Fibroblast of mammary gland (primary cell): ENCODE measurements around the gene FBXO3.
"Not testable (repeated sequence)": the region's sequence is repeated elsewhere in the genome, so short reads cannot be mapped to it uniquely, and the experiment has no call there.

Experiments used
- DNase-seq: peaks from one replicate; pipeline ENCODE4 v3.0.0-alpha.2; 2010; ENCODE audit warnings: low read depth
- H3K4me3 ChIP-seq: 2 replicates; pipeline ENCODE4 v1.5.1; 2011; ENCODE audit warnings: low read depth, mild to moderate bottlenecking, low read length, moderate library complexity; ENCODE audit not compliant: control insufficient read depth
- TF ChIP-seq, protein P1 (sequence below): conservative IDR thresholded peaks from 2 replicates; pipeline ENCODE4 v1.5.1; 2011; ENCODE audit warnings: low read depth, low read length, inconsistent platforms; ENCODE audit not compliant: control insufficient read depth, insufficient read depth

The FBXO3 gene

DNA sequence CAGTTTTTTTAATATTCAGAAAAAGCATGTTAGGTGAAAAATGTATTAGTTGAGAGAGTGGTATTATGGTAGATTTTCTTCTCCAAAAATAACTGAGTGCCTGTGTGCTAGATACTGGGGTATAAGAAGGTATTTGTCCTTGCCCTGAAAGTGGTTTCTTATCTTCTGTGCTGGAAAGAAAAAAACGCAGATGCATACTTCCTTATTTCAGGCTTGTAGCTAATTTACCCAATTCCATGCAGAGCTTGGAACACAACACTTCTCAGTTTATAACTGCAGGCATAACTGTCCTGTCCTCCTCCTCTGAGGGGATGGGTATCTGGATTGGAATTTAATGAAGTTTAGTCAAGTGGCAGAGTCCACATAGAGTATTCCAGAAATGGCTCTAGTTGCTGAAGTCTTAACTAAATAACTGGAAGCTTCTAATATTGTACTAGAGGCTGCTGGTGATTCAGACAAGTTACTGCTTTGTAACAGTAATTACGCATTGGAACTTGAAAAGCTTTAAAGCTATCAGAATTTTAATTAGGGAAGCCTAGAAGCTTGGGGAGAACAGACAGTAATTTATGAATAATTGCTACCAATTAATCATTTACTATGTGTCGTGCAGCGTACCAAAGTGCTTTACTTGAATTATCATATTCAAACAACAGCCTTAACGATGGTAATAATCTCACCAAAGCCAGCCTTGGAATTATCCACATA, 61.0 kb downstream of the FBXO3 start:
- TF ChIP-seq, protein P1, sequence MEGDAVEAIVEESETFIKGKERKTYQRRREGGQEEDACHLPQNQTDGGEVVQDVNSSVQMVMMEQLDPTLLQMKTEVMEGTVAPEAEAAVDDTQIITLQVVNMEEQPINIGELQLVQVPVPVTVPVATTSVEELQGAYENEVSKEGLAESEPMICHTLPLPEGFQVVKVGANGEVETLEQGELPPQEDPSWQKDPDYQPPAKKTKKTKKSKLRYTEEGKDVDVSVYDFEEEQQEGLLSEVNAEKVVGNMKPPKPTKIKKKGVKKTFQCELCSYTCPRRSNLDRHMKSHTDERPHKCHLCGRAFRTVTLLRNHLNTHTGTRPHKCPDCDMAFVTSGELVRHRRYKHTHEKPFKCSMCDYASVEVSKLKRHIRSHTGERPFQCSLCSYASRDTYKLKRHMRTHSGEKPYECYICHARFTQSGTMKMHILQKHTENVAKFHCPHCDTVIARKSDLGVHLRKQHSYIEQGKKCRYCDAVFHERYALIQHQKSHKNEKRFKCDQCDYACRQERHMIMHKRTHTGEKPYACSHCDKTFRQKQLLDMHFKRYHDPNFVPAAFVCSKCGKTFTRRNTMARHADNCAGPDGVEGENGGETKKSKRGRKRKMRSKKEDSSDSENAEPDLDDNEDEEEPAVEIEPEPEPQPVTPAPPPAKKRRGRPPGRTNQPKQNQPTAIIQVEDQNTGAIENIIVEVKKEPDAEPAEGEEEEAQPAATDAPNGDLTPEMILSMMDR, result no peak
- H3K4me3 ChIP-seq, result no peak overlapping the region
- no peak for DNase-seq

DNA sequence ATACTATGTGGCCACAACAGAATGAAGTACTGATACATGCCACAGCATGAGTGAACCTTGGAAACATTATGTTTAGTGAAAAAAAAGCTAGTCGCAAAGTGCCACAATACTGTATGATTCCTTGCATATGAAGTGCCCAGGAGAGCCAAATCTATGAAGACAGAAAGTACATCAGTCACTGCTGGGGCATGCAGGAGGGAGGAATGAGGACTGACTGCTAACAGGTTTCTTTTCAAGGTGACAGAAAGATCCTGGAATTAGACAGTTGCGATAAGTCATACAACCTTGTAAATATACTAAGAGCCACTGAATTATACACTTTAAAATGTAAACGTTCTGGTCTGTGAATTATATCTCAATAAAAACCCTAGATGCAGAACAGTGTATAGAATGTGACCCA, 61.9 kb downstream of the FBXO3 start:
- no peak overlapping the region for H3K4me3 ChIP-seq
- no peak for DNase-seq
- TF ChIP-seq, protein P1, result no peak

DNA sequence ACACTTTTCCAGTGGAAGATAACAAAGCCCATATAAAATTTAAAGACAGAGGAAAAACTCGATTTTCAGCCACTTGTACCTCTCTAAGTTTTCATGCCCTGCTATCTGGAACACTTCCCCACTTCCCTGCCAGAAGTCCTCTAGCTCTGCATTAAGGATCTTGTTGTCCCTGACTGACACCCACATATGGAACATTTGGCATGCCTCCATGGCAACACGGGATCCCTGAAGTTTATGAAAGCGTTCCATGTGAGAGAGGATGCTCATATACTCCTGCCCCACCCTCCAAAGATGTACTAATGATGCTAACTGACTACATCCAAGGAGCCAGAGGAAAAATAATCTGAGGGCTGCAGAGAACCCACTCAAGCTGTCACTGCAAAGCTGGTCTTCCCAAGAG, 64.9 kb downstream of the FBXO3 start:
- TF ChIP-seq, protein P1, result no peak
- DNase-seq, result no peak
- H3K4me3 ChIP-seq, result no peak overlapping the region

DNA sequence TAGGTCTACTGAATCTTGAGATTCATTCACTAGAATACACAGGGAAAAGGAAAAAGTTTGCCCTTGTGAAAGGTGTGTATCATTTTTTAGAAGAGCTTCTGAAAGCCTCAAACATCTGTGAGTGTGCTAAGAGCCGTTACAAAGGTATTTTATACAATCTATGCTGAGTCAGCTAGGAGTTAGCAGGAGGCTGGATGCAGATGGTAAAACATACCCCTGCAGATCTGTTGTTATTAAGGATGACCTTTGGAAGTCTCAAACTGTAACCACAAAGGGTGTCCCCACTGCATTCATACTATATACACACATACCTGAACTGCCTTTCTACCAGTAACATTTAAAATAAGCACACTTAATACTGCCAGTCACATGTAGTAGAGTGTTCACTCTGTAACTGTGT, 65.3 kb downstream of the FBXO3 start:
- no peak for DNase-seq
- TF ChIP-seq, protein P1, result no peak
- no peak overlapping the region for H3K4me3 ChIP-seq

DNA sequence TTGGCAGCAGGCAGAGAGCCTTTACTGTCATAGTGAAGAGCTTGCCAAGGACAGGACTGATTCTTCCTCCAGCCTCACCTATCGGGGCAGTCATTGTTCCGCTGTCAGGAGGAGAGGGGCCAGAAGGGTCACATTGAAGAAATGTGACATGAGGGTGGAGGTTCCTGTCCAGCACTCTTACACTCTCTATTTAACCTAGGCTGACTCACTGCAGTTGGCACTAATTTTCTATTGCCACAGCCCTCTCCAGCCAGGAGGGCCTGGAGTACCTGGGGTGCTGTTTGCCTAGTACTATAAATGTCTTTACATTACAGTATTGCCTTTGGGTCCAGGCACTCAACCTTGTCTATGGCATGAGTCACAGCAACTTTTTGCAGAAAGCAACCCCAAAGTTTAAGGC, 66.5 kb downstream of the FBXO3 start:
- DNase-seq, H3K4me3 ChIP-seq: not testable (repeated sequence)

DNA sequence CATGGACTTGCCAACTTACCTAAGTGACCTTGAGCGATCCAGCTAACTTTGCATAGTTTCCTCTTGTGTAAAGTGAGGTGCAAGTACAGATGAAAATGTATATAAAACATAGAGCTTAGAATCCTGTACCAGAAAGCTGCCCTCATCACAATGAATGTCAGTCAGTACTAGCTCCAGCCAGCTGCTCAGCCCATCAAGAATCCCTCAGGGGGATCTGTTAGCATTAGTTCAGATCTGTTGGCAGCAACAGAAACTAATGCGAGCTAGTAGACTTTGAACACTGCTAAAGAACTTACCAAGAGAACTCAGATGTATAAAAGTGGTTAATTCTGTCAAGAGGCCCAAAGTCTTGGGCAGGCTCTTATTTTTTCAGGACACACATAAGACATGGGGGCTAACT, 67.4 kb downstream of the FBXO3 start:
- H3K4me3 ChIP-seq, result no peak overlapping the region
- TF ChIP-seq, protein P1, result no peak
- DNase-seq, result no peak

DNA sequence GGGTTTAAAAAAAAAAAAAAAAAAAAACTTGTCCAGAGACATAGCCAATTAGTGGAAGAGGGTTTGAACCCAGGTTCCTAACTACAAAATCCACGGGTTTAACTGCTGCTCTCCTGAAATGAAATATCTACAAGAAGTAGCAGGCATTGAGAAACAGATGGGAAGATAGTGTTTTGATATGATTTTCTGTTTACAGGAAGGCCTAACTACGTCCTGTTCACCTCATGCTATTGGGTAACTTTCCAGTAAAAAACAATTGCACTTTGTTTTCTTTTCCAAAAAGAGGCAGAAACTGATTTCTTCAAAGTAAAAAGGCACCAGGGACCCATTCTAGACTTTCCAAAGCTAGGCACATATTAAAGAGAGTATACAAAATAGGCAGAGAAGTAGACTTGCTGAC, 67.8 kb downstream of the FBXO3 start:
- DNase-seq, result no peak

More for the DNA sequence above, 67.8 kb downstream of the FBXO3 start:
- H3K4me3 ChIP-seq, result no peak overlapping the region
- TF ChIP-seq, protein P1, result no peak
